ENCODE measurements around the gene MYH15.

MYH15 gene

DNA sequence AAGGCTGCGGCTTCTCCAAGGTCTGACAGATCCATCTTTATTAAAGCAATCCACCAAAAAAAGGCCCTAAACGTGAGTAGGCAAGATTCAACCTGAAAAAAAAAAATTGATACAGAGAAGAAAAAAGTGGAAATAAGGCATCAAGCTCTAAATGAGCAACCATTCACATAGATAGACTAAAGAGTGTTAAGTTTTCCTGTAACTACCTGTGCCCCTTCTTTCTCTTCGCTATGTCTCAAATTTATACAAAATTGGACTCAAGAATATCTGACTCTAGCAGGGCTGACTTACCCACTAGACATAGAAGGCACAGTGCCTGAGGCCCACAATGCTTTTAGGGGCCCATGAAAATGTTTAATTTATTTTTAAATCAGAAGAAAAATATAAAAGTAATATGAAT, at the start of gene MYH15:
MYH15 (minus strand) TSS at position 101 of the 400 bp plus-strand sequence; CDS start at position 35, 66 bp downstream.
- Mint-ChIP-seq H3K4me3 (no peak within 1 kb of the TSS), H3K4me1 (no peaks in the 10 kb centered on the region), H3K36me3 (no peaks in the 10 kb centered on the region), H3K9me3 (no peaks in the 10 kb centered on the region), H3K27me3 (peaks cover 6% of the 10 kb centered on the region), H3K27ac (no peak within 1 kb of the TSS)
- no peak for ATAC-seq

DNA sequence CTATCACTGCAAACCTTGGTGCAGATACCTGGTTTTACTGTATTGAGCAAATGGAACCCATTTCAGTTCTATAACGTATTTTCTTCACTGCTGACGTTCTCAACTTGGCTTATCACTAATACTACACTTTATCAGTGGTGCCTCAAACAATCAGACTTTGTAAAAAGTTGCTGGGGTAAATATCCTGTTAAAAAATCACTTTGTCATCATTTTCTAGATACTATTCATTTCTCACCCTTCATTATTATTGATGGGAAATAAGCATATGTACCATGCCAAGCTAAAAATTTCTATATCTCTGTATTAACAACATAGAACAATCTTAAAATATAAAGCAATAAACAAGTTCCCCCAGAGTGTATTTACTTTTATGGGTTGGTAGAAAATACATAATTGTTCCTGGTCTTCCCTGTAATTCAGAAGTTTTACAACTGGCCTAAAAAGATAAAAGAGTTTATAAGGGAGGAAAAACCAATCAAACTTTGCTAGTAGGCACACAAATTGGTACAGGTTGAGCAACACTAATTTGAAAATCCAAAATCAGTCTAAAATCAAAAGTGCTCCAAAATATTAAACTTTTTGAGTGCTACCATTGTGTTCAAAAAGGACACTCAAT, 45.7 kb upstream of the MYH15 start:
- no peaks in the 10 kb centered on the region for H3K27me3 Mint-ChIP-seq
- H3K9me3 Mint-ChIP-seq, result no peaks in the 10 kb centered on the region
- H3K27ac Mint-ChIP-seq, result peak overlapping the region; percentile 12
- H3K4me3 Mint-ChIP-seq, result no peak overlapping the region
- no peak for ATAC-seq
- H3K36me3 Mint-ChIP-seq, result peaks cover 33% of the 10 kb centered on the region
- peaks cover 10% of the 10 kb centered on the region for H3K4me1 Mint-ChIP-seq

- H3K27me3 Mint-ChIP-seq, result no peaks in the 10 kb centered on the region
- H3K4me3 Mint-ChIP-seq, result no peak overlapping the region
- H3K36me3 Mint-ChIP-seq, result peaks cover 29% of the 10 kb centered on the region
- peaks cover 10% of the 10 kb centered on the region for H3K4me1 Mint-ChIP-seq
- H3K9me3 Mint-ChIP-seq, result no peaks in the 10 kb centered on the region
- H3K27ac Mint-ChIP-seq, result peak overlapping the region; percentile 12
- ATAC-seq, result no peak
Observed at GRCh38 chr3:108554913-108555571, 44.6 kb upstream of the MYH15 start.

GRCh38 chr3:108554229-108554628, 43.8 kb upstream of the MYH15 start:
- no peak overlapping the region for H3K27ac Mint-ChIP-seq
- no peak for ATAC-seq
- H3K27me3 Mint-ChIP-seq, result no peaks in the 10 kb centered on the region
- no peak overlapping the region for H3K4me3 Mint-ChIP-seq
- H3K9me3 Mint-ChIP-seq, result no peaks in the 10 kb centered on the region
- H3K36me3 Mint-ChIP-seq, result peaks cover 26% of the 10 kb centered on the region
- H3K4me1 Mint-ChIP-seq, result peaks cover 10% of the 10 kb centered on the region

GRCh38 chr3:108552267-108553159, 42.1 kb upstream of the MYH15 start:
- Mint-ChIP-seq H3K4me1 (peaks cover 10% of the 10 kb centered on the region), H3K27ac (peak overlapping the region; percentile 76), H3K27me3 (no peaks in the 10 kb centered on the region), H3K4me3 (no peak overlapping the region), H3K36me3 (peaks cover 15% of the 10 kb centered on the region), H3K9me3 (no peaks in the 10 kb centered on the region)
- ATAC-seq, result no peak

DNA sequence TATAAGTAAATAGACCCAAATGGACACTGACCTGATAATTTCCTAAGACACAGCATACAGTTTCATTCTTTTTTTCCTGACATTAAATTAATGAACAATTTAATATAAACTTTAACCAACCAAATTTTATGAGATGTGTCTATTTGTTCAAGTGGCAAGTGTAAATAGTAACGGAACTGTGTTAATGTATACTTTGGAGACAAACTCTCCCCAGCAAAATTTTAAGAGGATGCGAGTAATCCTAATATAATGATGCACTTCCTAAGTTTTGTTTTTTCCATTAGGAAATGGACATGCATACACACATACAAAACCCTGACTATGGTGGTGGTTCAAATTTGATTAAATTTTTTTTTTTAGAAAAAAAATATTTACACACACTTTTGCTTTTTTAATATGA, 38.5 kb upstream of the MYH15 start:
- H3K4me1 Mint-ChIP-seq, result peaks cover 20% of the 10 kb centered on the region
- no peaks in the 10 kb centered on the region for H3K27me3 Mint-ChIP-seq
- no peak for ATAC-seq
- peaks cover 9% of the 10 kb centered on the region for H3K36me3 Mint-ChIP-seq
- H3K27ac Mint-ChIP-seq, result no peak overlapping the region
- H3K4me3 Mint-ChIP-seq, result no peak overlapping the region
- H3K9me3 Mint-ChIP-seq, result no peaks in the 10 kb centered on the region

DNA sequence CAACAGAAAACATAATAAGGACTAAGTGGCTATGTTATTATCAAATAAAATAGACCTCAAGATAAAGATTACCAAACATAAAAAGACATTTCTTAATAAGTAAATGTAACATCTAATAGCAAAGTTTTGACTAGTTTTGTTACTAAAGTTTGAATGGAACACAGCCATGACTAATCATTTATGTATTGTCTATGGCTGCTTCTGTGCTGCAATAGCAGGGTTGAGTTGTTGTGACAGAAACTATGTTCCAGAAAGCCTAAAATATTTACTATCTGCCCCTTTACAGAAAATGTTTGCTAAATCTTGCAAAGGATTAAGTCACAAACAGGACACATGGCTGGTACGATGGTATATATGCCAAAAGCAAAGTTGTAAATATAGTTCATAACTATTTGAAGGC, 37.9 kb upstream of the MYH15 start:
- no peaks in the 10 kb centered on the region for H3K27me3 Mint-ChIP-seq
- no peak overlapping the region for H3K27ac Mint-ChIP-seq
- H3K36me3 Mint-ChIP-seq, result peaks cover 14% of the 10 kb centered on the region
- no peak overlapping the region for H3K4me3 Mint-ChIP-seq
- ATAC-seq, result no peak
- no peaks in the 10 kb centered on the region for H3K9me3 Mint-ChIP-seq
- H3K4me1 Mint-ChIP-seq, result peaks cover 20% of the 10 kb centered on the region

- Mint-ChIP-seq H3K4me1 (peaks cover 10% of the 10 kb centered on the region), H3K27me3 (no peaks in the 10 kb centered on the region), H3K9me3 (no peaks in the 10 kb centered on the region), H3K4me3 (peak overlapping the region; percentile 77), H3K27ac (peak overlapping the region; percentile 83), H3K36me3 (peaks cover 11% of the 10 kb centered on the region)
- no peak for ATAC-seq
Observed at GRCh38 chr3:108546692-108547091, 36.3 kb upstream of the MYH15 start.

DNA sequence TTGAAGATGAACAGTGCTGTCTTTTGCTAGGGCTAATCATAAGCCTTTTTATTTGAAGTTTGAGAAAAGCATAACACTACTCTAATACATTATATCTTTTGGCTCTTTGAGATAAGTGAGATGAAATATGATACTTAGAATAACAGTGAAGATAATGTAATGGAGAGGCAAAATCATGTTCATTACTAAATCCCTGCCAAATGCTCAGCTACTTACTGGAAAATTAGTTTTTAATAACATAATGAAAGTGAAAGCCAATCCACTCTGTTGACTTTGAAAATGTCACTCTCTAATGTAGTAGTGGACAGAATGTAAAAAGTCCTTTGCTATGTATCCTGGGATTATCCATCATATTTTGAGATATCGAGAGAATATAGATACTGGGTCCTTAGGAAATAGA, 35.9 kb upstream of the MYH15 start:
- Mint-ChIP-seq H3K4me1 (peaks cover 10% of the 10 kb centered on the region), H3K9me3 (no peaks in the 10 kb centered on the region), H3K27ac (peak overlapping the region; percentile 83), H3K4me3 (peak overlapping the region; percentile 77), H3K36me3 (peaks cover 11% of the 10 kb centered on the region), H3K27me3 (no peaks in the 10 kb centered on the region)
- ATAC-seq, result no peak

GRCh38 chr3:108538083-108538482, 27.7 kb upstream of the MYH15 start:
- H3K4me3 Mint-ChIP-seq, result no peak overlapping the region
- H3K27me3 Mint-ChIP-seq, result peaks cover 6% of the 10 kb centered on the region
- no peaks in the 10 kb centered on the region for H3K9me3 Mint-ChIP-seq
- H3K27ac Mint-ChIP-seq, result no peak overlapping the region
- H3K4me1 Mint-ChIP-seq, result no peaks in the 10 kb centered on the region
- no peak for ATAC-seq
- peaks cover 3% of the 10 kb centered on the region for H3K36me3 Mint-ChIP-seq

DNA sequence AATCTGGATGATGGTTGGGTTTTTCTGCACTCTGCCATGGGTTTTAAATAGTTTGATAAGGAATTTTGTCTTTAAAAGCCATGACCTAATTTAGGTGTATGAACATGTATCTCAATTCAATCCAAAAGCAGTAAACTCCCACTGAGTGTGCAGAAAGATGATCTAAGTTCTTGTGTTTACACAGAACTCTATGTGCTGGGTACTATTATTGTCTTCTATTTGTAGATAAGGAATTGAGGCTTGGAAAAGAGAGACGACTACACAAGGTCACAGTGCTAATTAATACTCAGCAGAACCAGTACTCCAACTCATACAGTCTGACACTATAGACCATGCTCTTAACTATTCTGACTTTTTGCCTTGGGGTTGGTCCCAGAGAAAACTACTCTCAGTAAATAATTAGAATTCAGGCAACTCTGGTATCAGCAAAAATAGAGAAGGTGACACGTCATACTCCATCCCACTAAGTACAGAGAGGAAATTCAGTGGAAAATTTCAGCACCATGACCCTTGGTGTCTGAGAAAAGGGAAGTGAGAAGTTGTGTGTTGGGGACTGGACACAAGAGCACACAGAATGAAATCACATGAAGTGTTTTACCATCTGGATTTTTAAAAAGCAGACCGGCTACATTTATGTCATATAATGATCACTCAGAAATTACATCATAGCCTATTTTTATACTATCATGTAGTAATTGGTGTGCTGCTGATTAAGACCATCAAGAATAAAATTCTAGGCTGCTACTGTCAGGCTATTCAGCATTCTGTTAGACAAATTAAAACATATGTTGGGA, 18.3 kb upstream of the MYH15 start:
- H3K9me3 Mint-ChIP-seq, result peaks cover 3% of the 10 kb centered on the region
- ATAC-seq, result peak; percentile 93
- peaks cover 26% of the 10 kb centered on the region for H3K27me3 Mint-ChIP-seq
- no peak overlapping the region for H3K4me3 Mint-ChIP-seq
- H3K4me1 Mint-ChIP-seq, result peaks cover 15% of the 10 kb centered on the region
- no peak overlapping the region for H3K27ac Mint-ChIP-seq
- H3K36me3 Mint-ChIP-seq, result no peaks in the 10 kb centered on the region

DNA sequence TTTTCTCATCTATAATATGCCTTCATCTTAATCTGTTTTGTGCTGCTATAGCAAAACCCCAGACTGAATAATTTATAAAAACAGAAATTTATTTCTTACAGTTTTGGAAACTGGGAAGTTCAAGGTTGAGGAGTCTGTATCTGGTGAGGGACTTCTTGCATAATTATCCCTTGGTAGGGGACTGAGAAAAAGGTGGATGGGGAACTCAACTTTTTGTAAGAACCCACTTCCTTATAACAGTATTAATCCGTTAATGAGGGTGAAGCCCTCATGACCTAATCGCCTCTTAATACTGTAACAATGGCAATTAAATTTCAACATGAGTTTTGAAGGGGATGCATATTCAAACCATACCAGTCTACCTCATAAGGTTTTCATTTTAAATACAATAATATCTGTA, 17.4 kb upstream of the MYH15 start:
- no peak for ATAC-seq
- Mint-ChIP-seq H3K4me3 (no peak overlapping the region), H3K9me3 (peaks cover 3% of the 10 kb centered on the region)

DNA sequence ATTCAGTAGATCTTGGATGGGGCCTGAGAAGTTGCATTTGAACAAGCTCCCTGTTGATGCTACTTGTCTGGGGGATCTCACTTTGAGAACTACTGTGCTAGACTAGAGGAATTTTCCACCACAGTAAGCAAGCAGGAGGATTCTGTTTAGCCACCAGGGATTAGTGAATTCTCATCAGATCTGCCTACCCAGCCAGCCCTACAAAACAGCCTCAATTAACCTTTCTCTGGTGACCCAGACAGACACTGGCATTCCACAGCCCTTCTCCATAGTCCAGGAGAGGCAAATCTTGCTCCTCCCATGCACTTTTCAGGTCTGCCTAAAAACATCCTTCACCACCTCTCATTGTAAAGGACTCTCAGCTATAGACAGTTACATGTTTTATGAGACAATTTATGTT, 16.7 kb upstream of the MYH15 start:
- no peak for ATAC-seq
- no peak overlapping the region for H3K4me3 Mint-ChIP-seq
- no peaks in the 10 kb centered on the region for H3K36me3 Mint-ChIP-seq
- peaks cover 15% of the 10 kb centered on the region for H3K4me1 Mint-ChIP-seq
- H3K27ac Mint-ChIP-seq, result no peak overlapping the region
- peaks cover 14% of the 10 kb centered on the region for H3K27me3 Mint-ChIP-seq
- peaks cover 3% of the 10 kb centered on the region for H3K9me3 Mint-ChIP-seq

More for the DNA sequence above, 17.4 kb upstream of the MYH15 start:
- H3K4me1 Mint-ChIP-seq, result peaks cover 15% of the 10 kb centered on the region
- H3K27ac Mint-ChIP-seq, result no peak overlapping the region
- H3K27me3 Mint-ChIP-seq, result peaks cover 21% of the 10 kb centered on the region
- no peaks in the 10 kb centered on the region for H3K36me3 Mint-ChIP-seq

- no peak overlapping the region for H3K27ac Mint-ChIP-seq
- H3K4me3 Mint-ChIP-seq, result no peak overlapping the region
- no peak for ATAC-seq
- H3K9me3 Mint-ChIP-seq, result peaks cover 3% of the 10 kb centered on the region
- no peaks in the 10 kb centered on the region for H3K36me3 Mint-ChIP-seq
- H3K4me1 Mint-ChIP-seq, result peaks cover 15% of the 10 kb centered on the region
- peaks cover 7% of the 10 kb centered on the region for H3K27me3 Mint-ChIP-seq
Observed at GRCh38 chr3:108525971-108526370, 15.6 kb upstream of the MYH15 start.

GRCh38 chr3:108525256-108525655, 14.9 kb upstream of the MYH15 start:
- H3K36me3 Mint-ChIP-seq, result no peaks in the 10 kb centered on the region
- H3K27ac Mint-ChIP-seq, result no peak overlapping the region
- peaks cover 7% of the 10 kb centered on the region for H3K27me3 Mint-ChIP-seq
- H3K4me1 Mint-ChIP-seq, result peaks cover 15% of the 10 kb centered on the region
- H3K4me3 Mint-ChIP-seq, result no peak overlapping the region
- no peak for ATAC-seq
- H3K9me3 Mint-ChIP-seq, result peaks cover 3% of the 10 kb centered on the region

All from stimulated activated memory B cell treated with anti-CD40 and anti-IgM and Interleukin-4, amounts not matched to agents 10 μg/mL and 1 μg/mL and 100 μg/mL, for 72 hours (primary cell).